ENCODE data around the gene SETD4.

GRCh38 chr21:36065497-36066036, 5.2 kb upstream of the SETD4 start:
- no peak for TF ChIP-seq CTCF (IDR thresholded peaks at IDR 0.05)
- TF ChIP-seq POLR2A (IDR thresholded peaks at IDR 0.05), result no peak

Data from body of pancreas (tissue), 4 donors.